Stimulated activated CD4-positive, alpha-beta T cell treated with anti-CD3 and anti-CD28 coated beads, Interleukin-15, amount 100 ng/mL, for 1 hour (primary cell): ENCODE data around the gene KIF22.

ENCODE experiments used
- DNase-seq, 2 donors: peaks; one replicate each; pipeline ENCODE4 v3.0.0-alpha.2; 2020; ENCODE audit warnings: low read depth in 1 of 2, low spot score in 1 of 2

KIF22 gene

DNA sequence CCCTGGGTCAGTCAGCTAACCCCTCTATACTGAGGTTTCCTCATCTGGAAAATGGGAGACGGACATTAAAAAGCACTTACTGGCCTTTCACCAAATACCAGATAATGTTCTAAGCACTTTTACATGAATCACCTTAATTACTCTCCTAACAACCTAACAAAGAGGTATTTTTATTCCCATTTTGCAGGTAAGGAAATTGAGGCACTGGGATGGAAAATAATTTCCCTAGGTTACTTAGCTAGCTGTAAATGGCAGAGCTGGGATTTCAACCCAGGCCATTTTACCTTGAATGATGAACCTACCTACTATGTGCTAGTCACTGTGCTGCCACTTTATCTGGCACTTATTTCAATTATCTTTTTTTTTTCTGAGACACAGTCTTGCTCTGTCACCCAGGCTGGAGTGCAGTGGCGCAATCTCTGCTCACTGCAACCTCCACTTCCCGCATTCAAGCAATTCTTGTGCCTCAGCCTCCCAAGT, 3.7 kb downstream of the KIF22 start:
- DNase-seq = no peak

DNA sequence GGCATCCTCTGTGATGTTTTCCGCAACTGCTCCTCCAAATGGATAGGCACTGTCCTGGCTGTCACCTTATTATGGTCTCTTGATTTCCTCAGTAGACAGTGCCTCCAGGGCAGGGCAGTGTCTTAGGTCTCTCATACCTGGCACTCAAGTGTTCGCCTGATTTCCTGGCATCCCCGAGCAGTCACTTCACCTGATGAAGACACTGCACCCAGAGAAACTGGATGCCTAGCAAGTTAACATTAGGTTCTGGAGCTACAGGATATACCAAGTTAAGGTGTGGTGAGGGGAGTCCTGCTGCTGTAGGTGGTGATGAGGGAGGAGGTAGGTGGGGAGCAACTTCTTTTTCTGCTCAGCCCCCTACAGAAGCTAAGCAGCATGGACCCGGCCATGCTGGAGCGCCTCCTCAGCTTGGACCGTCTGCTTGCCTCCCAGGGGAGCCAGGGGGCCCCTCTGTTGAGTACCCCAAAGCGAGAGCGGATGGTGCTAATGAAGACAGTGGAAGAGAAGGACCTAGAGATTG, 11.9 kb downstream of the KIF22 start:
- no peak for DNase-seq

DNA sequence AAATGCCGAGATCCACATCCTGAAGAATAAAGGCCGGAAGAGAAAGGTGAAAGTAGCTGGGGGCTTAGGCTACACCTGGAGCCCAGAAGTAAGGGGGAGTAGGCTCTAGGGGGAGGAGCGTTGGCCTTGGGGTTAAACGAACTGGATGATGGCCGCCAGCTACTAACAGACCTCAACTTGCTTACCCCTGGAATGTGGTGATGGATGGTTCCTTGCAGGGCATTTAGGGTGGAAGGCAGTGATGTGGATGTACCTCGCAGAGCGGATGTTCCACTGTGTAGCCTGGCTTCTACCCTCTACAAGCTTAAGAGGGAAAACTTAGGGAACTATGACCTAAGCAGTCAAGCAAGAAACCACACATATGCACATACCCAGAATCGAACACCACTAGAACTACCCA, 13.5 kb downstream of the KIF22 start:
- DNase-seq = no peak

DNA sequence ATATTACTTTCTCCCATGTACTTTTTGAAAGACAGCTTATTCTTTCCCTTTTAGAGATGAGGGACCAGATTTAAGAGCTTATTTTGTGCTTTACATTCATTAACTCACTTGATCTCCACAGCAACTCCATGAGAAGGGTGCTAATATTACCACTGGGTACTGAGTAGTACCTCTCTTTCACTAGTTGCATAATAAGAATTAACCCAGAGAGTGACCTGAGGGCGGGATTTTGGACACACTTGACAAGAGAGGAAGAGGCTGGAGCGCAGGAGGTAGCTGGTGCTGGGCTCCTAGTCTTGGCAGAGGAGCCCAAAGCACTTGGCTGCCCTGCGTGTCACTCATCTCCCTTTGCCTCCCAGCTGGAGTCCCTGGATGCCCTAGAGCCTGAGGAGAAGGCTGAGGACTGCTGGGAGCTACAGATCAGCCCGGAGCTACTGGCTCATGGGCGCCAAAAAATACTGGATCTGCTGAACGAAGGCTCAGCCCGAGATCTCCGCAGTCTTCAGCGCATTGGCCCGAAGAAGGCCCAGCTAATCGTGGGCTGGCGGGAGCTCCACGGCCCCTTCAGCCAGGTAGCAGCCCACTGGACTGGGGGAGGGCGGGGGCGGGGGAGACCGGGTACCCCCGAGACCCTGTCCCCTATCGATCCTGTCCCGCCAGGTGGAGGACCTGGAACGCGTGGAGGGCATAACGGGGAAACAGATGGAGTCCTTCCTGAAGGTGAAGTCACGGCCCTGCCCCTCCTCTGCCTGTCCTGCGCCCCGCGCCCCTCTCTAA, 14.1 kb downstream of the KIF22 start:
- no peak for DNase-seq

DNA sequence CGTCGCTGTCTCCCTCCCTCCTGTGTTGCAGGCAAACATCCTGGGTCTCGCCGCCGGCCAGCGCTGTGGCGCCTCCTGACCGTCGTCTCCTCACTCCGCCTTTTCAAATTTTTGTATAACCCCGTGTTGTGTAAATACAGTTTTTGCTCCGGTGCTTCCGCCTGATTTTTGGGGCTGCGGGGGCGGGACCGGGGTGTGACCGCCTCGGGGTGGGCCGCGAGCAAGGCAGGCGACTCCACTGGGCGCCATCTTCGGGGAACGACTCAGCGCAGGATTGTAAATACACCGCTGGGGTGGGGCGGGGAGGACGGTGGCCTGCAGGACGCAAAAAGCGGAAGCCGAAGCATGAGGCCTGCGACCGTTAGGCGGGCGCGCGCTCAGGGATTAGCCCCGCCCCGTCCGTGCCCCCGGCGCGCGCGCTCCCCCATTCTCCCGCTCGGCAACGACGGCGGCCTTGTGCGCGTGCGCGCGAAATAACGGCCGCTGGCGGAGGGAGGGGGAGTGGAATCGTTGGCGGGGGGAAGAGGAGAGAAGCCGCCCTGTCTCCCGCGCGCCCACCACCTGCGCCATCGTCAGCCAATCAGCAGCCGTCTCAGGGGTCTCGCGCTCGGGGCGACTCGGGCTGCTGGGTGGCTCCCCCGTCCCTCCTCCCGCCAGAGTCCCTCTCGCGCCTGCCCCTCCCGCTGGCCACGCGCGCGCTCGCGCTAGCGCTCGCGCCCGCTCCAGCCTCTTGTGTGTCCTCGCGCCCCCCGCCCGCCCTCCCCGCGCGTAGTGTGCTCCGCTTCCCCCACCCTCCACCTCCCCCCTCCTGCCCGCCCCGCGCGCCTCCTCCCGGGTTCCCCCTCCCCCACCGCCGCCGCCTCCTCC, 14.9 kb downstream of the KIF22 start:
- DNase-seq = peak; percentile 96 to 97

DNA sequence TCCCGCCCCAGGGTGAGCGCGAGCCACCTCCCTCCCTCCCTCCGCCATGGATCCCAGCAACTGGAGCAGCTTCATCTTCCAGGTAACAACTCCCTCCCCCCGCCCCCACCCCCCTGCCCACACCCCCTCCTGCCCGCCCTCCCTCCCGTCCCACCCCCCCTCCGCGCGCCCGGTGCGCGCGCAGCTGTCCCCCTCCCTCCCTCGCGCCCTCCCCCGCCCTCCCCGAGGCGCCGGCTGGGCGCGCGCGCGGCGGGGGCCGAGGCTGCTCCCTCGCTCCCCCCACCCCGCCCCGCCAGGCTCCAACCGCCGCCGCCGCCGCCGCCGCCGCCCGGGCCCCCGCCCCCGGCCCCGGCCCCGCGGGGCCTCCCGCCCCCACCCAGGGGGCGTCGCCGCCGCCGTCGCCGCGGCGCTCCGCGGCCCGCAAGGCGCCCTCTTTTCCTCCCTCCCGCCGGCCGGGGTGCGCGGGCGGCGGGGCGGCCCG, 15.6 kb downstream of the KIF22 start, which contains the start of gene MAZ:
Gene MAZ (plus strand): TSS at position 431 of the 481 bp plus-strand sequence. CDS start 173 bp downstream, outside the sequence.
- peak in 1 of 2 donors; percentile 74 for DNase-seq

DNA sequence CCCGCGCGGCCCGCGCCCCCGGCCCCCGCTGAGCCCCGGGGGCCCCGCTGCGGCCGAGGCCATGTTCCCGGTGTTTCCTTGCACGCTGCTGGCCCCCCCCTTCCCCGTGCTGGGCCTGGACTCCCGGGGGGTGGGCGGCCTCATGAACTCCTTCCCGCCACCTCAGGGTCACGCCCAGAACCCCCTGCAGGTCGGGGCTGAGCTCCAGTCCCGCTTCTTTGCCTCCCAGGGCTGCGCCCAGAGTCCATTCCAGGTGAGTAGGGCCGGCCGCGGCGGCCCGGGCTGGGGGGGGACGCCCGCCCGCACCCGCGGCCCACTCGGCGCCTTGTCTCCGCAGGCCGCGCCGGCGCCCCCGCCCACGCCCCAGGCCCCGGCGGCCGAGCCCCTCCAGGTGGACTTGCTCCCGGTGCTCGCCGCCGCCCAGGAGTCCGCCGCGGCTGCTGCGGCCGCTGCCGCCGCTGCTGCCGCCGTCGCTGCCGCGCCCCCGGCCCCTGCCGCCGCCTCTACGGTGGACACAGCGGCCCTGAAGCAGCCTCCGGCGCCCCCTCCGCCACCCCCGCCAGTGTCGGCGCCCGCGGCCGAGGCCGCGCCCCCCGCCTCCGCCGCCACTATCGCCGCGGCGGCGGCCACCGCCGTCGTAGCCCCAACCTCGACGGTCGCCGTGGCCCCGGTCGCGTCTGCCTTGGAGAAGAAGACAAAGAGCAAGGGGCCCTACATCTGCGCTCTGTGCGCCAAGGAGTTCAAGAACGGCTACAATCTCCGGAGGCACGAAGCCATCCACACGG, 16.3 kb downstream of the KIF22 start:
- peak in 1 of 2 donors; percentile 49 for DNase-seq

DNA sequence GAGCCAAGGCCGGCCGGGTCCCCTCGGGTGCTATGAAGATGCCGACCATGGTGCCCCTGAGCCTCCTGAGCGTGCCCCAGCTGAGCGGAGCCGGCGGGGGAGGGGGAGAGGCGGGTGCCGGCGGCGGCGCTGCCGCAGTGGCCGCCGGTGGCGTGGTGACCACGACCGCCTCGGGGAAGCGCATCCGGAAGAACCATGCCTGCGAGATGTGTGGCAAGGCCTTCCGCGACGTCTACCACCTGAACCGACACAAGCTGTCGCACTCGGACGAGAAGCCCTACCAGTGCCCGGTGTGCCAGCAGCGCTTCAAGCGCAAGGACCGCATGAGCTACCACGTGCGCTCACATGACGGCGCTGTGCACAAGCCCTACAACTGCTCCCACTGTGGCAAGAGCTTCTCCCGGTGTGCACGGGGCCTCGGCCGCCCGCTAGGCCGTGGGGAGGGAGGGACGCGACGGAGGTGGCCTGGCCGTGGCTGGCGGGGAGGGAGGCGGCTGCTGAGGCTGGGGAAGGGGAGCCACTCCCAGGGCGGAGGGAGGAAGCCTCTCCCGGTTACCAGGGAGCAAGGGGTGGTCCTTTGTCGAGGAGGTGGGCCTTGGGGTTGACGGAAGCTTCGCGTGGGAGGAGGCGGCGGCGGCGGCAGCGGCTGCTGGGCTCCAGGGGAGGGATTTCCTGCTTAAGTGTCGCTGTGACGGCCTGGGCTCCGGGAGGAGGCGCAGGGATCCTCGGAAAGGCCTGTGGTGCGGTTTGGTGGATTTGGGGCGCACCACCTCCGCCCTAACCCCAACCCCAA, 17.1 kb downstream of the KIF22 start:
- DNase-seq = peak; percentile 72 to 74

DNA sequence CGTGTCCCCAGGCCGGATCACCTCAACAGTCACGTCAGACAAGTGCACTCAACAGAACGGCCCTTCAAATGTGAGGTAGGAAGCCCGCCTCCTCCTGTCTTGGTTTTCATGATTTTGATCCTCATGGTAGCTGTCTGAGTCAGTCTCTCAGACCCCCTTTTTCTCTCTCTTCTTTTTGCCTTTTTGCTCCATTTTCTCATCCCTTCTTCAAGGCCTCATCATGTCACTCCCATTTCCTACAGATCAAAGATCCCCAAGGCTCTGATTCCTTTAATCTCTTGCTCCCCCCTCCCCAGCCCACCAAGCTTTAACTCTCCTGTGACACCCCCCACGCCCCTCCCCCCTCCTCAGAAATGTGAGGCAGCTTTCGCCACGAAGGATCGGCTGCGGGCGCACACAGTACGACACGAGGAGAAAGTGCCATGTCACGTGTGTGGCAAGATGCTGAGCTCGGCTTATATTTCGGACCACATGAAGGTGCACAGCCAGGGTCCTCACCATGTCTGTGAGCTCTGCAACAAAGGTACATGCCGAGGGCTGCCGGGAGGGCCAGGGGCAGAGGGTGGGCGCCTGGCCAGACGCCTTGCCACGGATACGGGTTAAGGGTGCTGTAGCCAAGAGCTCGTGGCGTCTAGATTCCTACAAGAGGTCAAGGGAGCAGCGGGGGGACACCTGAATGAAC, 17.8 kb downstream of the KIF22 start:
- DNase-seq = no peak

DNA sequence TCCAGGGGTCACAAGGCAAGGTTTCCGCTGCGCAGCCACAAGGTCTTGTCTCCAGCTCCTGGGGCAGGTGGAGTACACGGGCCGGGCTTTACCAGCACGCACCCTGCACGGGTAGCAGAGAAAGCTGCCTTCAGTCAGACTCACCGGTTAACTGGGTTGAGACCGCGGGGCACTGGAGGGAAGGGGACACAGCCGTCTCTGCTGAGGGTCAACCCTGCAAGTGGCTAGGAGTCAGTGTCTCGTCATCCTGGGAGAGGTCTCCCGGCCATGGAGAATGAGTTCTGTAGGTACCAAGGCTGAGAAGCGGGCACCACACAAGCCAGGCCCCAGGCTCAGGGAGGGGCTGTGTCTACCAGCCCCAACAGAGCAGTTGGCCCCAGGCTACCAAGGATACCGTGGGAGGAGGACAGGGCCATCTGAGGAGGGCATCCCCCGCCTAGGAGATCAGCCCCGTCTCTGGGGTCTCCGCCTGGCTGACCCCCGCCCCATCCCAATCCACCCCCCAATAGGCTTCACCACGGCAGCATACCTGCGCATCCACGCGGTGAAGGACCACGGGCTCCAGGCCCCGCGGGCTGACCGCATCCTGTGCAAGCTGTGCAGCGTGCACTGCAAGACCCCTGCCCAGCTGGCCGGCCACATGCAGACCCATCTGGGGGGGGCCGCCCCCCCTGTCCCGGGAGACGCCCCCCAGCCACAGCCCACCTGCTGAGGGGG, 18.6 kb downstream of the KIF22 start:
- DNase-seq = no peak

DNA sequence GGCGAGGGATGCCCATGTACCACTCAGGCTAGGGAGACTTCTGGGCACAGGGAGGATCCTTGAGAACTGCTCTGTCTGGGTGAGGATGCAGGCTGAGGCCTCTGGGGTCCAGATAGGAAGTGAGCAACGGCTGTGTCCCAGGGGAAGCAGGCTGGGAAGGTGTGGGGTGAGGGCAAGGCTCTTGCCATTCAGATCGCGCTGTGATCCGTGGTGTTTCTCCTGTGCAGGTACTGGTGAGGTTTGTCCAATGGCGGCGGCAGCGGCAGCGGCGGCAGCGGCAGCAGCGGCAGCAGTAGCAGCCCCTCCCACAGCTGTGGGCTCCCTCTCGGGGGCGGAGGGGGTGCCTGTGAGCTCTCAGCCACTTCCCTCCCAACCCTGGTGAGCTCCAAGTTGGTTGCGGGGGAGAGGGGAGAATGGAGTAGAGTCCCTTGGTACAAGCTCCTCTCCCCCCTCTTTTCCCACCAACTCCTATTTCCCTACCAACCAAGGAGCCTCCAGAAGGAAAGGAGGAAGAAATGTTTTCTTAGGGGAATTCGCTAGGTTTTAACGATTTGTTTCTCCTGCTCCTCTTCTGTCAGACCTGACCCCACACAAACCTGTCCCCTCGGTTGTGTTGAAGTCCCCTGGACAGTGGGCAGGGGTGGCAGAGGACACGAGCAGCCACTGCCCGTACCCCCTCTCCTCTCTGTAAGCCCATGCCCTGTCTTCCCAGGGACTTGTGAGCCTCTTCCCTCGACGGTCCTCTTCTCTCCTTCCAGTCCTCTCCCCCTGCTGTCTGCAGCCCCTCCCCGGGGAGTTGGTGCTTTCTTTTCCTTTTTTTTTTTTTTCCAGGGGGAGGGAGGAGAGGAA, 19.5 kb downstream of the KIF22 start:
- no peak for DNase-seq

DNA sequence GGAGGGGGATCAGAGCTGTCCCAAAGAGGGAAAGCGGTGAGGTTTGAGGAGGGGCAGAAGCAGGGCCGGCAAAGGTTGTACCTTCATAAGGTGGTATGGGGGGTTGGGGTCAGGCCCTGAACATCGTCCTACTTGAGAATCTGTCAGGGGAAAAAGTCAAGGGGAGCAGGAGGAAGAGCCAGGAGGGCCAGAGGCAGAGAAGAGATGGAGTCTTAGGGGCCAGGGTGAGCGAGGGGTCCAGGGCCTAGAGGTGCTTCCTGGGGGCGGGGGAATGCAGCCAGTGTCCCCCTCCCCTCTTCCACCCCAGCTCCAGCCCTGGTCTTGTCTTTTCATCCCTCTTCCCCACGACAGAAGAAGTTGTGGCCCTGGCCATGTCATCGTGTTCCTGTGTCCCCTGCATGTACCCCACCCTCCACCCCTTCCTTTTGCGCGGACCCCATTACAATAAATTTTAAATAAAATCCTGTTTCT, 20.2 kb downstream of the KIF22 start:
- DNase-seq = no peak

DNA sequence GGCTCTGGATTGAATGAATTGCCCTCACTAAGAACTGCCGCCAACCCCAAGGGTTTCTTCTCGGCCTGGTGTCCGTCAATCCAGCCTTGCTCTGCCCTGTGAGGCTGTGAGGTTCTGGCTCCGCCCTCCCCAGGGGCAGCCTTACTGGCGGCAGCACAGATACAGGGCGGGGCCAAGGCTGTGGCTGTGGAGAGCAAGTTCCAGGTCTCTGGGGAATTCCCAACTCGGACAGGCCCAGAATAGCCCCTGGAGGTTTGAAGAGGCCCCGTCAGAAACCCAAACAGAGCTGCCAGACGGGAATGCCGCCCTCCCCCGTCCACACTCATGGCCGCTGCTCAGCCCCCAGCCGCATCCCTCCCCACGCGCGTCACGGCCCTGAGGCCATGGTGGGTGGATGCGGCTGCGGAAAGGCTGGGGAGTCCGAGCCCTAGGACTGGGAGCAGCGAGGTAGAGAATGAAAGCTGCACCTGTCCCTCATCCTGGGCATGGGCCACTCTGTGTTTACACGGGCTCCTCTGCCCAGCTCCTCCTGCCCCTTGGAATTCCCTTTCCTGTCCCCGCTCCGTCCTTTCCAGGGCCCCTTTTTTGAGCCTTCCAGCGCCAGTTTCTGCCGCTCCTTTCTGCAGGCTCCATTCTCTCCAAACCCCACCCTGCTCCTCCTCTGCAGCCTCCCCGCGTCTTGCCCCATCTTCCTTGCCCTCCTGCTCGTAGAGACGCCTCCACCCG, 20.8 kb downstream of the KIF22 start:
- peak; percentile 37 to 51 for DNase-seq

DNA sequence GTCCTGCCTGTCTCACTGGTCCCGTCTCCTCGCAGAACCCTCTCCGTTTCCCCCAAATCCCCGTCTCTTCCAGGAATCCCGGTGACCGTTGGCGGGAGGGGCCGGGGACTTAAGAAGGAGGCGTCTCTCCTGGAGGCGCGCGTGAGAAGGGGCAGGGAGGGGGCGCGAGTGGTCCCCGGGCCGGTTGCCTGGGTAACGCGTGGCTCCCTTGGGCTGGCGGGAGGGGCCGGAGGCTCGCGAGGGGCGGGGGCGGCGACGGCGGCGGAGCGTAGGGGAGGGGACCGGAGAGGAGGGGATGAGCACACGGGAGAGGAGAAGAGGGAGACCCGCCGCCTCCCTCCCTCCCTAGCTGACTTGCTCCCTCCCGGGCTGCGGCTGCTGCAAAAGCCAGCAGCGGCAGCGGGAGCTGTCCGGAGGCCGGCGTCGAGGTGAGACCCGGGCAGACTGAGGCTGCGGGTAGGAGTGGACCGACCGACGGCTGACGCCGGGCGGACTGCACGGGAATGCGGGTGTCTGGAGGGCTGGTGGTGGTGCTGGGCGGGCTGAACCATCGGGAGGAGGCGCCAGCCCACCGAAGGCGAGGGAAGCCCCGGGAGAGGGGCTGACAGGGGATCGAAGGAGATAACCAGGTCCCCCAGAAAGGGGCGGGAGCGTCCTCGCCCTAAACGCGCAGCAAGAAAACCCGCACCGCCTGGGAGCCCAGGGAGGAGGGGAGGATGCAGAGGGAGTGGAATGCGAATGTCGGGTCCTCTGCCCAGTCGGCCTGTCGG, 21.5 kb downstream of the KIF22 start, which contains the start of gene PRRT2:
Gene PRRT2 (plus strand): TSS at position 298 of the 770 bp plus-strand sequence. CDS start 862 bp downstream, outside the sequence.
- peak in 1 of 2 donors; percentile 40 for DNase-seq

DNA sequence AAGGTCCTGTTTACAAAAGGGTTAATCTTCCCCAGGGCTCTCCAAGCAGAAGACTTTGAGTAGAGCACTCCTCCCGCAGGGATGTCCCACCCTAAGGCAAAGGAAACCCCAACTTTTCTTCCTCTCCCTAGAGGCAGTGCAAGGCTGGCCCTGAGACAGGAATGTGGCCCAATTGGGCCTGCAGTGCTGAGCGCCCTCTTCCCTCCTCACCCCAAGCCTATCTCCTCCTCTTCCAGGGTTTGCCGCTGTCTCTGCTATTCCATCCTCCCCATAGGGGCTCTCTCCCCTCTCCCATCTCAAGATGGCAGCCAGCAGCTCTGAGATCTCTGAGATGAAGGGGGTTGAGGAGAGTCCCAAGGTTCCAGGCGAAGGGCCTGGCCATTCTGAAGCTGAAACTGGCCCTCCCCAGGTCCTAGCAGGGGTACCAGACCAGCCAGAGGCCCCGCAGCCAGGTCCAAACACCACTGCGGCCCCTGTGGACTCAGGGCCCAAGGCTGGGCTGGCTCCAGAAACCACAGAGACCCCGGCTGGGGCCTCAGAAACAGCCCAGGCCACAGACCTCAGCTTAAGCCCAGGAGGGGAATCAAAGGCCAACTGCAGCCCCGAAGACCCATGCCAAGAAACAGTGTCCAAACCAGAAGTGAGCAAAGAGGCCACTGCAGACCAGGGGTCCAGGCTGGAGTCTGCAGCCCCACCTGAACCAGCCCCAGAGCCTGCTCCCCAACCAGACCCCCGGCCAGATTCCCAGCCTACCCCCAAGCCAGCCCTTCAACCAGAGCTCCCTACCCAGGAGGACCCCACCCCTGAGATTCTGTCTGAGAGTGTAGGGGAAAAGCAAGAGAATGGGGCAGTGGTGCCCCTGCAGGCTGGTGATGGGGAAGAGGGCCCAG, 22.4 kb downstream of the KIF22 start:
- DNase-seq = no peak
